ENCODE measurements around the gene IQCE.

DNA sequence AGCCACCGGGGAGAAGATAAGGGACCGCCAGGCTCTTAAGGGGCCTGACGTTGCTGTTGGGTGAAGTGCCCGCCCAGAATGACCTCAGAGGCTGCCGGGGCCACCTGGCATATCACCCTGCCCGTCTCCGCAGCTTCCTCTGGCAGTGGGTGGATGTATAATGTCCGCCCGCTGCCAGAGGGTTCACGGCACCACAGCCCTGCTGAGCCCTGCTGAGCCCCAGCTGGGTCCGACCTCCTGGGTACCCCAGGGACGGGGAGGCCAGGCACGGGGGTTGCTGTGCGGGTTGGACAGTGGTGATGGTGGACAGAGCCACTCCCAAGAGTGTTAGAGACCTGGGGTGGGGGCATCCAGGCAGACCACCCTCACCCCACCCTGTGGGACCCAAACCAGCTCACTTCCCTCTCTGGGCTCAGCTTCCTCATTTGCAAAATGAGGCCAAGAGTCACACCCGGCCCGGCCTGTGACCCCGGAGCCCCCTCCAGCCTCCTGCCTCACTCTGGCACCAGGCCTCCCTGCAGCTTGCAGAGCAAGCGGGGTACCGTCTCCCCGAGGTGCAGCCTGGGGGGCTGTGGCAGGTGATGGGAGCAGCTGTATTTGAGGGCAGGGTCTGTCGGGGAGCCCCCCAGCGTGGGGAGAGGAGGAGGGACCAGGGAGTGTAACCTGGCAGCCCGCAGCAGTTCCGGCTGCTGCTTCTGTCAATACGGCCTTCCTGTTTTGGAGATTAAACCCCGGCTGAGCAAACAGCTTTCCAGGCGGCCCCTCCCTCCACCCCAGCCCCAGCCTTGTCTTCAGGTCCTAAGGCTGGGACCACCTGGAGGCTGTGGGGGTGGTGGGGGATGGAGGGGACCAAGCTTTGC, 47.6 kb upstream of the IQCE start:
- TF ChIP-seq YY1 (IDR thresholded peaks at IDR 0.05; ENCODE audit: insufficient read depth, insufficient read length): no peak
- no peak for TF ChIP-seq ZNF274 (IDR thresholded peaks at IDR 0.05; ENCODE audit: low read depth, low read length)
